ENCODE measurements around the gene TOX3. TPM values are rescaled to one million over a fixed set of nuclear protein-coding genes. Genes with fewer than 3 reads are reported as not detected.

TOX3 gene
- total and polyA plus RNA-seq, 2 of the 13 experiments (the other 11 are each of a cell fraction or from before 2014, with no cell fraction given): 14.5 to 98.6 TPM

DNA sequence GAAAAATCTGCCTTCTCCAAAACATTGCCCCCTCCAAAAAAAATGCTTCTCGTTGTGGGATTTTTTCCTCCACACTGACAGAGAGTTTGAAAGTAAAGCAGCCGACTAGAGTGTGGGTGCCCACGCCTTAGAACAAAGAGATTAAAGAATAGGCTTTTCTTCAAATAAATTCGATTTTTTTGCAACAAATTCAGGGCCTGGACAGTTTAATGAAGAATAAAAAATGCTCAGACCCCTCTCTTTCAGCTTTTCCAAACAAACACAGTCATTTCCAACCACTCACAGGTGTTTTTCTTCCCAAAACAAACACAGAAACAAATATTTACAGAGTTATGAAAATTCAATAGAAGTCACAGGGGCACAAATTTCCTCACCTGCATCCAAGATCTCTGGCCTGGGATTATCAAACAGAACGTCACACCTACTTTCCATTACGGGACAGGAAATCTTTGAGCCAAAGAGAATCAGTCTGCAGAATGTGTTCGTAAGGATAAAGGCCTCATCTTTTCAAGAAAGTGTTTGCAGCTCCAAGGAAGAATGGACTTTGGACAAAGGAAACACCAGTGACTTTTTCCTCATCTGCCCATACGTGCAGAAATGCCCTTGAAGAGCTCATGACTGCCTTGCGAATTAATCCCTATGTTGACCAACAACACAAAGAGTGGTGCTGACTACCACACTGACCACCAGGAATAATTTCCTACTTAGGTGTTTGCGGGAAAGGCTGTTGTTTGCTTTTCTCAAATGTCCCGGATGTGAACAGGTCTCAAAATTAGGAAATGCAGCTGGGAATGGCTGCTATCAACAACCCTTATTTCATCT lies 31.3 kb upstream of the TOX3 start (continued):
- TF ChIP-seq HOXA9 (CRISPR knock-in tag; IDR thresholded peaks at IDR 0.05; ENCODE audit: borderline replicate concordance) (no peak), ZNF784 (CRISPR knock-in tag; IDR thresholded peaks at IDR 0.05; ENCODE audit: borderline replicate concordance) (no peak), PRDM15 (CRISPR knock-in tag; IDR thresholded peaks at IDR 0.05) (no peak), GMEB1 (CRISPR knock-in tag; IDR thresholded peaks at IDR 0.05; ENCODE audit: borderline replicate concordance) (no peak), ZMYM3 (CRISPR knock-in tag; IDR thresholded peaks at IDR 0.05) (no peak; the same call in 1 of the 2 replicates), ZNF343 (CRISPR knock-in tag; IDR thresholded peaks at IDR 0.05) (no peak), KDM5A (IDR thresholded peaks at IDR 0.05; ENCODE audit: borderline replicate concordance, low read length) (no peak), PAX8 (CRISPR knock-in tag; IDR thresholded peaks at IDR 0.05; ENCODE audit: borderline replicate concordance) (no peak), ZNF709 (CRISPR knock-in tag; IDR thresholded peaks at IDR 0.05) (no peak), ZNF878 (CRISPR knock-in tag; IDR thresholded peaks at IDR 0.05) (peak; percentile 80), CBX5 (CRISPR knock-in tag; IDR thresholded peaks at IDR 0.05; ENCODE audit: borderline replicate concordance) (peak; percentile 58; the same call in 1 of the 2 replicates), ELF1 (CRISPR knock-in tag; IDR thresholded peaks at IDR 0.05) (peak; percentile 40; the same call in 1 of the 2 replicates), ZSCAN25 (CRISPR knock-in tag; IDR thresholded peaks at IDR 0.05) (0 out of 2 replicates have a peak, but pooled peaks have one; percentile 15), U2AF2 (IDR thresholded peaks at IDR 0.05; ENCODE audit: low read depth, low read length) (no peak), KDM4B (CRISPR knock-in tag; IDR thresholded peaks at IDR 0.05) (peak; percentile 10; the same call in 1 of the 2 replicates)
- TF ChIP-seq, protein P1, sequence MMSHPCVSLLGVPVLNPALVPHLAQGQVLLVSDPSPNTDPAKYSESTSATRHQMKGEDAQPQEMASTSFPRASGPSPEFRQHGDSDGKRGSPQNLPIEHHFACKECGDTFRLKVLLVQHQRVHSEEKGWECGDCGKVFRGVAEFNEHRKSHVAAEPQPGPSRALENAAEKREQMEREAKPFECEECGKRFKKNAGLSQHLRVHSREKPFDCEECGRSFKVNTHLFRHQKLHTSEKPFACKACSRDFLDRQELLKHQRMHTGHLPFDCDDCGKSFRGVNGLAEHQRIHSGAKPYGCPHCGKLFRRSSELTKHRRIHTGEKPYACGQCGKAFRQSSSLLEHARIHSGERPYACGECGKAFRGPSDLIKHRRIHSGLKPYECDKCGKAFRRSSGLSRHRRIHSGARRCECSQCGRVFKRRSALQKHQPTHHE (CRISPR knock-in tag; IDR thresholded peaks at IDR 0.05; ENCODE audit: borderline replicate concordance): no peak
- TF ChIP-seq, protein P2, sequence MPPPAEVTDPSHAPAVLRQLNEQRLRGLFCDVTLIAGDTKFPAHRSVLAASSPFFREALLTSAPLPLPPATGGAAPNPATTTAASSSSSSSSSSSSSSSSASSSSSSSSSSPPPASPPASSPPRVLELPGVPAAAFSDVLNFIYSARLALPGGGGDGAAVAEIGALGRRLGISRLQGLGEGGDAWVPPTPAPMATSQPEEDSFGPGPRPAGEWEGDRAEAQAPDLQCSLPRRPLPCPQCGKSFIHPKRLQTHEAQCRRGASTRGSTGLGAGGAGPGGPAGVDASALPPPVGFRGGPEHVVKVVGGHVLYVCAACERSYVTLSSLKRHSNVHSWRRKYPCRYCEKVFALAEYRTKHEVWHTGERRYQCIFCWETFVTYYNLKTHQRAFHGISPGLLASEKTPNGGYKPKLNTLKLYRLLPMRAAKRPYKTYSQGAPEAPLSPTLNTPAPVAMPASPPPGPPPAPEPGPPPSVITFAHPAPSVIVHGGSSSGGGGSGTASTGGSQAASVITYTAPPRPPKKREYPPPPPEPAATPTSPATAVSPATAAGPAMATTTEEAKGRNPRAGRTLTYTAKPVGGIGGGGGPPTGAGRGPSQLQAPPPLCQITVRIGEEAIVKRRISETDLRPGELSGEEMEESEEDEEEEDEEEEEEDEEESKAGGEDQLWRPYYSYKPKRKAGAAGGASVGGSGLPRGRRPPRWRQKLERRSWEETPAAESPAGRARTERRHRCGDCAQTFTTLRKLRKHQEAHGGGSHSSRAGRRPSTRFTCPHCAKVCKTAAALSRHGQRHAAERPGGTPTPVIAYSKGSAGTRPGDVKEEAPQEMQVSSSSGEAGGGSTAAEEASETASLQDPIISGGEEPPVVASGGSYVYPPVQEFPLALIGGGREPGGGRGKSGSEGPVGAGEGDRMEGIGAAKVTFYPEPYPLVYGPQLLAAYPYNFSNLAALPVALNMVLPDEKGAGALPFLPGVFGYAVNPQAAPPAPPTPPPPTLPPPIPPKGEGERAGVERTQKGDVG (CRISPR knock-in tag; IDR thresholded peaks at IDR 0.05; ENCODE audit: borderline replicate concordance): no peak
